WTC11 (cell line): ENCODE results near the gene IQGAP2. TPM values are rescaled to one million over a fixed set of nuclear protein-coding genes. Genes with fewer than 3 reads are reported as not detected.

Experiments
- ATAC-seq: fragments of 200-7000 bp; cut with Tn5 transposase; 2 replicates; pipeline ENCODE4 v1.10.0; 2021; ENCODE audit warnings: mild to moderate bottlenecking, moderate library complexity
- CTCF ChIA-PET: fragments of 300-600 bp; sonication (Branson Sonifier 250); formaldehyde crosslinking; loops from one replicate; lab custom pipeline; 2021; ENCODE audit warnings: antibody characterized with exemption; lab: Charles Lee
- POLR2A ChIA-PET: fragments of 350-600 bp; sonication (Branson Sonifier 250); formaldehyde crosslinking; loops from one replicate; lab custom pipeline; 2021; ENCODE audit warnings: antibody characterized with exemption; lab: Charles Lee
- DNase-seq: peaks from one replicate; pipeline ENCODE4 v3.0.0; 2021; ENCODE audit warnings: low spot score
- H3K27ac Mint-ChIP-seq: 2 replicates; pipeline ENCODE4 v1.8.0; 2021; ENCODE audit warnings: mixed read lengths
- H3K27me3 Mint-ChIP-seq: 2 replicates; pipeline ENCODE4 v1.8.0; 2021; ENCODE audit warnings: low read depth, mild to moderate bottlenecking, moderate library complexity, mixed read lengths
- H3K36me3 Mint-ChIP-seq: 2 replicates; pipeline ENCODE4 v1.8.0; 2021; ENCODE audit warnings: mixed read lengths
- H3K4me1 Mint-ChIP-seq: 2 replicates; pipeline ENCODE4 v1.8.0; 2022; ENCODE audit warnings: mixed read lengths
- H3K4me3 Mint-ChIP-seq: 2 replicates; pipeline ENCODE4 v1.8.0; 2021; ENCODE audit warnings: mild to moderate bottlenecking, moderate library complexity, mixed read lengths
- H3K9me3 Mint-ChIP-seq: 2 replicates; pipeline ENCODE4 v1.8.0; 2021; ENCODE audit warnings: mixed read lengths
- ATF1 ChIP-seq: sonication (generic); formaldehyde crosslinking; IDR thresholded peaks from 2 replicates; pipeline ENCODE4 v1.8.1; 2023; ENCODE audit warnings: mild to moderate bottlenecking, moderate library complexity, missing genetic modification reagents
- FOXP1 ChIP-seq: sonication (generic); formaldehyde crosslinking; IDR thresholded peaks from 2 replicates; pipeline ENCODE4 v1.8.0; 2022; ENCODE audit warnings: missing genetic modification reagents, mild to moderate bottlenecking, moderate library complexity, borderline replicate concordance
- GABPB1 ChIP-seq: sonication (generic); formaldehyde crosslinking; IDR thresholded peaks from 2 replicates; pipeline ENCODE4 v1.8.1; 2023; ENCODE audit warnings: mild to moderate bottlenecking, missing genetic modification reagents
- HMGA2 ChIP-seq: fragments of 250-450 bp; sonication (Bioruptor Pico); IDR thresholded peaks from 2 replicates; pipeline ENCODE4 v1.4.0; 2021; ENCODE audit warnings: mild to moderate bottlenecking, moderate library complexity
- JAZF1 ChIP-seq: fragments of 250-450 bp; sonication (Bioruptor Pico); IDR thresholded peaks from 2 replicates; pipeline ENCODE4 v1.9.0; 2021; ENCODE audit warnings: moderate library complexity, mild to moderate bottlenecking, inconsistent platforms
- MXD4 ChIP-seq: fragments of 250-450 bp; sonication (Bioruptor Pico); IDR thresholded peaks from 2 replicates; pipeline ENCODE4 v1.8.0; 2021; ENCODE audit warnings: mild to moderate bottlenecking, moderate library complexity, borderline replicate concordance
- PRRX2 ChIP-seq: fragments of 250-450 bp; sonication (Bioruptor Pico); IDR thresholded peaks from 2 replicates; pipeline ENCODE4 v1.8.0; 2021; ENCODE audit warnings: mild to moderate bottlenecking
- RORB ChIP-seq: fragments of 250-450 bp; sonication (Bioruptor Pico); IDR thresholded peaks from 2 replicates; pipeline ENCODE4 v1.9.0; 2021; ENCODE audit warnings: mild to moderate bottlenecking
- TP53 ChIP-seq: sonication (generic); formaldehyde crosslinking; IDR thresholded peaks from 2 replicates; pipeline ENCODE4 v1.8.1; 2023; ENCODE audit warnings: mild to moderate bottlenecking, missing genetic modification reagents
- ZNF416 ChIP-seq: fragments of 250-450 bp; sonication (Bioruptor Pico); IDR thresholded peaks from 2 replicates; pipeline ENCODE4 v1.9.0; 2021; ENCODE audit warnings: mild to moderate bottlenecking, inconsistent platforms
- total RNA-seq: library from RNA; stranded (reverse); gene quantifications from 3 replicates; pipeline ENCODE4 v1.2.3, GENCODE V29; 2021
- TF ChIP-seq, protein P1 (sequence below): sonication (generic); formaldehyde crosslinking; IDR thresholded peaks from 2 replicates; pipeline ENCODE4 v1.8.1; 2023; ENCODE audit warnings: mild to moderate bottlenecking, missing genetic modification reagents, borderline replicate concordance
- TF ChIP-seq, protein P2 (sequence below): sonication (generic); formaldehyde crosslinking; IDR thresholded peaks from 2 replicates; pipeline ENCODE4 v1.8.0; 2023; ENCODE audit warnings: missing genetic modification reagents
- TF ChIP-seq, protein P3 (sequence below): sonication (generic); formaldehyde crosslinking; IDR thresholded peaks from 2 replicates; pipeline ENCODE4 v1.8.1; 2023; ENCODE audit warnings: mild to moderate bottlenecking, missing genetic modification reagents
- TF ChIP-seq, protein P4 (sequence below): sonication (generic); formaldehyde crosslinking; IDR thresholded peaks from 2 replicates; pipeline ENCODE4 v1.8.0; 2022; ENCODE audit warnings: mild to moderate bottlenecking, missing genetic modification reagents
- TF ChIP-seq, protein P5 (sequence below): sonication (generic); formaldehyde crosslinking; IDR thresholded peaks from 2 replicates; pipeline ENCODE4 v1.8.0; 2022; ENCODE audit warnings: mild to moderate bottlenecking, missing genetic modification reagents
- TF ChIP-seq, protein P6 (sequence below): sonication (generic); formaldehyde crosslinking; IDR thresholded peaks from 2 replicates; pipeline ENCODE4 v1.8.1; 2023; ENCODE audit warnings: mild to moderate bottlenecking, missing genetic modification reagents, moderate library complexity

IQGAP2 gene
- total RNA-seq, 1 experiment from 2014 or later, result 70.6 TPM

DNA sequence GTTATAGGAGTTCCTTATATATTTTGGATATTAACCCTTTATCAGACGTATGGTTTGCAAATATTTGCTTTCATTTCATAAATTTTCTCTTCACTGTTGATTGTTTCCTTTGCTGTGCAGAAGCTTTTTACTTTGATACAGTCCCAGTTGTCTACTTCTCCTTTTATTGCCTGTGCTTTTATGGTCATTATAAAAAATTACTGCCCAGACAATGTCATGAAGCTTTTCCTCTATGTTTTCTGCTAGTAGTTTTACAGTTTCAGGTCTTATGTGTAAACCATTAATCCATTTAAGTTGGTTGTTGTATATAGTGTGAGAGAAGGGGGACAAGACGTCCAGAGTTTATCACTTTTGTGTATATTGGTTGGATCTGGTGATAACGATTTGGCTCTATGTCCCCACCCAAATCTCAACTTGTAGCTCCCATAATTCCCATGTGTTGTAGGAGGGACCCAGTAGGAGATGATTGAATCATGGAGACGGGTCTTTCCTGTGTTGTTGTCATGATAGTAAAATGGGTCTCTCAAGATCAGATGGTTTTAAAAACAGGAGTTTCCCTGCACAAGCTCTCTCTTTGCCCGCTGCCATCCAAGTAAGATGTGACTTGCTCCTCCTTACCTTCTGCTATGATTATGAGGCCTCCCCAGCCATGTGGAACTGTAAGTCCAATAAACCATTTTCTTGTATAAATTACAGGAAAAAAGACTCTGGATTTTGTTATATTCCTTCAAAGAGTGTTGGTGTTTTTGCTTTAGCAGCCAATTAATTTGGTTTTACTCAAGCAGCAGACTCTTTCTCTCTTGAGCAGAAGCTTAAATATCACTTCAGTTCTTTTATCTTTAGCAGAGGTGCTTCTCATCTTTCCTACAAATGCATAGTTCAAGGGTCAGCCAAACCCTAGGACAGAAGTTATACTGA, 326.5 kb downstream of the IQGAP2 start:
- ChIA-PET POLR2A (no interaction called here), CTCF (no interaction called here)
- peaks cover 24% of the 10 kb centered on the region for H3K9me3 Mint-ChIP-seq
- peaks cover 5% of the 10 kb centered on the region for H3K4me1 Mint-ChIP-seq
- no peak overlapping the region for H3K4me3 Mint-ChIP-seq
- no peak for TF ChIP-seq JAZF1 (CRISPR knock-in tag)
- TF ChIP-seq, protein P1, sequence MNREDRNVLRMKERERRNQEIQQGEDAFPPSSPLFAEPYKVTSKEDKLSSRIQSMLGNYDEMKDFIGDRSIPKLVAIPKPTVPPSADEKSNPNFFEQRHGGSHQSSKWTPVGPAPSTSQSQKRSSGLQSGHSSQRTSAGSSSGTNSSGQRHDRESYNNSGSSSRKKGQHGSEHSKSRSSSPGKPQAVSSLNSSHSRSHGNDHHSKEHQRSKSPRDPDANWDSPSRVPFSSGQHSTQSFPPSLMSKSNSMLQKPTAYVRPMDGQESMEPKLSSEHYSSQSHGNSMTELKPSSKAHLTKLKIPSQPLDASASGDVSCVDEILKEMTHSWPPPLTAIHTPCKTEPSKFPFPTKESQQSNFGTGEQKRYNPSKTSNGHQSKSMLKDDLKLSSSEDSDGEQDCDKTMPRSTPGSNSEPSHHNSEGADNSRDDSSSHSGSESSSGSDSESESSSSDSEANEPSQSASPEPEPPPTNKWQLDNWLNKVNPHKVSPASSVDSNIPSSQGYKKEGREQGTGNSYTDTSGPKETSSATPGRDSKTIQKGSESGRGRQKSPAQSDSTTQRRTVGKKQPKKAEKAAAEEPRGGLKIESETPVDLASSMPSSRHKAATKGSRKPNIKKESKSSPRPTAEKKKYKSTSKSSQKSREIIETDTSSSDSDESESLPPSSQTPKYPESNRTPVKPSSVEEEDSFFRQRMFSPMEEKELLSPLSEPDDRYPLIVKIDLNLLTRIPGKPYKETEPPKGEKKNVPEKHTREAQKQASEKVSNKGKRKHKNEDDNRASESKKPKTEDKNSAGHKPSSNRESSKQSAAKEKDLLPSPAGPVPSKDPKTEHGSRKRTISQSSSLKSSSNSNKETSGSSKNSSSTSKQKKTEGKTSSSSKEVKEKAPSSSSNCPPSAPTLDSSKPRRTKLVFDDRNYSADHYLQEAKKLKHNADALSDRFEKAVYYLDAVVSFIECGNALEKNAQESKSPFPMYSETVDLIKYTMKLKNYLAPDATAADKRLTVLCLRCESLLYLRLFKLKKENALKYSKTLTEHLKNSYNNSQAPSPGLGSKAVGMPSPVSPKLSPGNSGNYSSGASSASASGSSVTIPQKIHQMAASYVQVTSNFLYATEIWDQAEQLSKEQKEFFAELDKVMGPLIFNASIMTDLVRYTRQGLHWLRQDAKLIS (CRISPR knock-in tag), result no peak
- TF ChIP-seq, protein P2, sequence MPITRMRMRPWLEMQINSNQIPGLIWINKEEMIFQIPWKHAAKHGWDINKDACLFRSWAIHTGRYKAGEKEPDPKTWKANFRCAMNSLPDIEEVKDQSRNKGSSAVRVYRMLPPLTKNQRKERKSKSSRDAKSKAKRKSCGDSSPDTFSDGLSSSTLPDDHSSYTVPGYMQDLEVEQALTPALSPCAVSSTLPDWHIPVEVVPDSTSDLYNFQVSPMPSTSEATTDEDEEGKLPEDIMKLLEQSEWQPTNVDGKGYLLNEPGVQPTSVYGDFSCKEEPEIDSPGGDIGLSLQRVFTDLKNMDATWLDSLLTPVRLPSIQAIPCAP, result no peak
- no peak for TF ChIP-seq GABPB1 (CRISPR knock-in tag)
- no peak for TF ChIP-seq RORB (CRISPR knock-in tag)
- TF ChIP-seq PRRX2 (CRISPR knock-in tag), result no peak
- TF ChIP-seq ZNF416, result no peak
- TF ChIP-seq, protein P3, sequence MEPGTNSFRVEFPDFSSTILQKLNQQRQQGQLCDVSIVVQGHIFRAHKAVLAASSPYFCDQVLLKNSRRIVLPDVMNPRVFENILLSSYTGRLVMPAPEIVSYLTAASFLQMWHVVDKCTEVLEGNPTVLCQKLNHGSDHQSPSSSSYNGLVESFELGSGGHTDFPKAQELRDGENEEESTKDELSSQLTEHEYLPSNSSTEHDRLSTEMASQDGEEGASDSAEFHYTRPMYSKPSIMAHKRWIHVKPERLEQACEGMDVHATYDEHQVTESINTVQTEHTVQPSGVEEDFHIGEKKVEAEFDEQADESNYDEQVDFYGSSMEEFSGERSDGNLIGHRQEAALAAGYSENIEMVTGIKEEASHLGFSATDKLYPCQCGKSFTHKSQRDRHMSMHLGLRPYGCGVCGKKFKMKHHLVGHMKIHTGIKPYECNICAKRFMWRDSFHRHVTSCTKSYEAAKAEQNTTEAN (CRISPR knock-in tag), result no peak
- TF ChIP-seq, protein P4, sequence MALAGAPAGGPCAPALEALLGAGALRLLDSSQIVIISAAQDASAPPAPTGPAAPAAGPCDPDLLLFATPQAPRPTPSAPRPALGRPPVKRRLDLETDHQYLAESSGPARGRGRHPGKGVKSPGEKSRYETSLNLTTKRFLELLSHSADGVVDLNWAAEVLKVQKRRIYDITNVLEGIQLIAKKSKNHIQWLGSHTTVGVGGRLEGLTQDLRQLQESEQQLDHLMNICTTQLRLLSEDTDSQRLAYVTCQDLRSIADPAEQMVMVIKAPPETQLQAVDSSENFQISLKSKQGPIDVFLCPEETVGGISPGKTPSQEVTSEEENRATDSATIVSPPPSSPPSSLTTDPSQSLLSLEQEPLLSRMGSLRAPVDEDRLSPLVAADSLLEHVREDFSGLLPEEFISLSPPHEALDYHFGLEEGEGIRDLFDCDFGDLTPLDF, result no peak
- TF ChIP-seq, protein P5, sequence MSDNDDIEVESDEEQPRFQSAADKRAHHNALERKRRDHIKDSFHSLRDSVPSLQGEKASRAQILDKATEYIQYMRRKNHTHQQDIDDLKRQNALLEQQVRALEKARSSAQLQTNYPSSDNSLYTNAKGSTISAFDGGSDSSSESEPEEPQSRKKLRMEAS, result no peak
- TF ChIP-seq TP53, result no peak
- no peak for TF ChIP-seq HMGA2
- TF ChIP-seq, protein P6, sequence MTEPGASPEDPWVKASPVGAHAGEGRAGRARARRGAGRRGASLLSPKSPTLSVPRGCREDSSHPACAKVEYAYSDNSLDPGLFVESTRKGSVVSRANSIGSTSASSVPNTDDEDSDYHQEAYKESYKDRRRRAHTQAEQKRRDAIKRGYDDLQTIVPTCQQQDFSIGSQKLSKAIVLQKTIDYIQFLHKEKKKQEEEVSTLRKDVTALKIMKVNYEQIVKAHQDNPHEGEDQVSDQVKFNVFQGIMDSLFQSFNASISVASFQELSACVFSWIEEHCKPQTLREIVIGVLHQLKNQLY, result no peak
- TF ChIP-seq MXD4, result no peak
- ATAC-seq, result no peak
- H3K27me3 Mint-ChIP-seq, result no peaks in the 10 kb centered on the region
- H3K27ac Mint-ChIP-seq, result no peak overlapping the region
- H3K36me3 Mint-ChIP-seq, result peaks cover 46% of the 10 kb centered on the region
- no peak for DNase-seq

DNA sequence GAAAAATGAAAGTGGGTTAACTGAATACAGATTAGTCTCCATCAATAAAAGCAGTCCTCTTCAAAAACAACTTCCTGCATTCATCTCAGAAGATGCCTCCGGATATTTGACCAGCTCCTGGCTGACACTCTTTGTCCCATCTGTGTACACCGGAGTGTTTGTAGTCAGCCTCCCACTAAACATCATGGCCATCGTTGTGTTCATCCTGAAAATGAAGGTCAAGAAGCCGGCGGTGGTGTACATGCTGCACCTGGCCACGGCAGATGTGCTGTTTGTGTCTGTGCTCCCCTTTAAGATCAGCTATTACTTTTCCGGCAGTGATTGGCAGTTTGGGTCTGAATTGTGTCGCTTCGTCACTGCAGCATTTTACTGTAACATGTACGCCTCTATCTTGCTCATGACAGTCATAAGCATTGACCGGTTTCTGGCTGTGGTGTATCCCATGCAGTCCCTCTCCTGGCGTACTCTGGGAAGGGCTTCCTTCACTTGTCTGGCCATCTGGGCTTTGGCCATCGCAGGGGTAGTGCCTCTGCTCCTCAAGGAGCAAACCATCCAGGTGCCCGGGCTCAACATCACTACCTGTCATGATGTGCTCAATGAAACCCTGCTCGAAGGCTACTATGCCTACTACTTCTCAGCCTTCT, 329.4 kb downstream of the IQGAP2 start:
- Mint-ChIP-seq H3K36me3 (peaks cover 41% of the 10 kb centered on the region), H3K4me3 (no peak overlapping the region), H3K9me3 (peaks cover 24% of the 10 kb centered on the region), H3K4me1 (0 out of 2 replicates have a peak, but pooled peaks cover 3% of the 10 kb centered on the region), H3K27ac (no peak overlapping the region; the same call in 1 of the 2 replicates), H3K27me3 (no peaks in the 10 kb centered on the region)
- DNase-seq (no peak), ATAC-seq (no peak)
- TF ChIP-seq FOXP1 (no peak), GABPB1 (CRISPR knock-in tag) (no peak), ATF1 (no peak)
- ChIA-PET CTCF (no interaction called here), POLR2A (no interaction called here)
